IMR-90 (cell line): Measurements from ENCODE around the gene MSI2. TPM values are rescaled to one million over a fixed set of nuclear protein-coding genes. Genes with fewer than 3 reads are reported as not detected.

ENCODE experiments used
- ATAC-seq: fragments of 200-7000 bp; cut with Tn5 transposase; 2 replicates; pipeline ENCODE4 v1.9.1; 2020; ENCODE audit warnings: low read depth, mild to moderate bottlenecking, moderate library complexity
- BruUV-seq: library from RNA; stranded (reverse); fragments of 400-500 nt; replicated peaks from 2 replicates; lab custom pipeline; 2021; lab: Mats Ljungman, UMichigan
- CTCF ChIA-PET: fragments of 300-600 bp; formaldehyde crosslinking; extraction: SDS; loops from one replicate; lab custom pipeline; 2021; ENCODE audit warnings: antibody characterized with exemption; lab: Yijun Ruan, JAX
- POLR2A ChIA-PET: fragments of 300-600 bp; sonication (Branson Sonifier 250); formaldehyde crosslinking; loops from one replicate; lab custom pipeline; 2022; ENCODE audit warnings: antibody characterized with exemption; ENCODE audit not compliant: unreplicated experiment; lab: Charles Lee
- DNase-seq: peaks from one replicate; pipeline ENCODE4 v3.0.0; 2013
- H2AFZ ChIP-seq: replicated peaks from 2 replicates; pipeline ENCODE3; 2013; ENCODE audit warnings: low read length, mild to moderate bottlenecking; ENCODE audit not compliant: poor library complexity
- H2AK5ac ChIP-seq: 2 replicates; pipeline ENCODE4 v1.6.1; 2013; ENCODE audit warnings: low read depth, low read length, inconsistent platforms
- H2AK9ac ChIP-seq: replicated peaks from 2 replicates; pipeline ENCODE3; 2013; ENCODE audit warnings: mild to moderate bottlenecking, low read depth, low read length, moderate library complexity; ENCODE audit not compliant: poor library complexity
- H2BK120ac ChIP-seq: 2 replicates; pipeline ENCODE4 v1.6.1; 2013; ENCODE audit warnings: low read depth, low read length, inconsistent platforms
- H2BK15ac ChIP-seq: 3 replicates; pipeline ENCODE4 v1.6.1; 2013; ENCODE audit warnings: low read depth, low read length, inconsistent platforms
- H2BK20ac ChIP-seq: 2 replicates; pipeline ENCODE4 v1.6.1; 2013; ENCODE audit warnings: low read depth, mild to moderate bottlenecking, inconsistent platforms, low read length, moderate library complexity
- H2BK5ac ChIP-seq: 2 replicates; pipeline ENCODE4 v1.6.1; 2013; ENCODE audit warnings: mild to moderate bottlenecking, low read depth, low read length, inconsistent platforms; ENCODE audit not compliant: poor library complexity, severe bottlenecking
- H3K14ac ChIP-seq: replicated peaks from 2 replicates; pipeline ENCODE4 v1.6.1; 2013; ENCODE audit warnings: low read depth, low read length, inconsistent platforms
- H3K18ac ChIP-seq: 2 replicates; pipeline ENCODE4 v1.6.1; 2013; ENCODE audit warnings: low read depth, low read length, control low read depth
- H3K23ac ChIP-seq: 2 replicates; pipeline ENCODE4 v1.6.1; 2013; ENCODE audit warnings: low read depth, low read length, inconsistent platforms
- H3K27ac ChIP-seq: 2 replicates; pipeline ENCODE4 v1.5.1; 2013; ENCODE audit warnings: mild to moderate bottlenecking, control low read depth, low read length; ENCODE audit not compliant: insufficient read depth
- H3K27me3 ChIP-seq: 2 replicates; pipeline ENCODE4 v1.6.1; 2013; ENCODE audit warnings: low read length; ENCODE audit not compliant: control insufficient read depth, insufficient read depth
- H3K36me3 ChIP-seq: 2 replicates; pipeline ENCODE4 v1.6.1; 2013; ENCODE audit warnings: low read length, mixed read lengths; ENCODE audit not compliant: control insufficient read depth, insufficient read depth
- H3K4ac ChIP-seq: 2 replicates; pipeline ENCODE4 v1.6.1; 2013; ENCODE audit warnings: low read depth, low read length, inconsistent platforms
- H3K4me1 ChIP-seq: 2 replicates; pipeline ENCODE4 v1.6.1; 2013; ENCODE audit warnings: low read length, mixed read lengths; ENCODE audit not compliant: control insufficient read depth, insufficient read depth
- H3K4me2 ChIP-seq: 2 replicates; pipeline ENCODE4 v1.6.1; 2013; ENCODE audit warnings: low read depth, mild to moderate bottlenecking, control low read depth, low read length, moderate library complexity
- H3K4me3 ChIP-seq: 2 replicates; pipeline ENCODE4 v1.5.1; 2013; ENCODE audit warnings: low read depth, mild to moderate bottlenecking, control low read depth, low read length, moderate library complexity; ENCODE audit not compliant: insufficient read depth
- H3K56ac ChIP-seq: 2 replicates; pipeline ENCODE4 v1.6.1; 2013; ENCODE audit warnings: low read length, inconsistent platforms; ENCODE audit not compliant: insufficient read depth; ENCODE audit errors: extremely low read depth
- H3K79me1 ChIP-seq, 2 experiments: 2 replicates each; pipeline ENCODE4 v1.6.1; 2013; ENCODE audit warnings: low read length in 2 of 2, inconsistent platforms in 1 of 2, low read depth in 1 of 2
- H3K9ac ChIP-seq: 2 replicates; pipeline ENCODE4 v1.6.1; 2013; ENCODE audit warnings: low read depth, low read length, control low read depth
- H3K9me1 ChIP-seq: 2 replicates; pipeline ENCODE4 v1.6.1; 2013; ENCODE audit warnings: low read length, inconsistent platforms; ENCODE audit not compliant: insufficient read depth
- H3K9me3 ChIP-seq: 2 replicates; pipeline ENCODE4 v1.6.1; 2013; ENCODE audit warnings: low read length; ENCODE audit not compliant: control insufficient read depth, insufficient read depth
- H4K20me1 ChIP-seq: 2 replicates; pipeline ENCODE4 v1.6.1; 2013; ENCODE audit warnings: low read length, inconsistent platforms; ENCODE audit not compliant: insufficient read depth
- H4K5ac ChIP-seq: 2 replicates; pipeline ENCODE4 v1.6.1; 2013; ENCODE audit warnings: mild to moderate bottlenecking, low read depth, low read length, control low read depth
- H4K8ac ChIP-seq, 2 experiments: 2 replicates each; pipeline ENCODE4 v1.6.1; 2013; ENCODE audit warnings: low read depth in 2 of 2, low read length in 2 of 2, control low read depth in 1 of 2, inconsistent platforms in 1 of 2
- H4K91ac ChIP-seq: 2 replicates; pipeline ENCODE4 v1.6.1; 2013; ENCODE audit warnings: low read depth, low read length, inconsistent platforms; ENCODE audit not compliant: insufficient read depth
- CEBPB ChIP-seq: IDR thresholded peaks from 2 replicates; pipeline ENCODE4 v1.6.1; 2012; ENCODE audit warnings: low read depth, low read length, improper control_type of control experiment
- CHD1 ChIP-seq: IDR thresholded peaks from 2 replicates; pipeline ENCODE4 v1.6.1; 2012; ENCODE audit warnings: low read depth, low read length, improper control_type of control experiment
- FOS ChIP-seq: fragments of 150-350 bp; IDR thresholded peaks from 2 replicates; pipeline ENCODE4 v1.6.1; 2016; ENCODE audit warnings: low read depth, low read length
- NFE2L2 ChIP-seq: fragments of 150-350 bp; IDR thresholded peaks from 2 replicates; pipeline ENCODE4 v1.6.1; 2016; ENCODE audit warnings: low read depth, mild to moderate bottlenecking, low read length
- POLR2A ChIP-seq: IDR thresholded peaks from 2 replicates; pipeline ENCODE4 v1.6.1; 2012; ENCODE audit warnings: mild to moderate bottlenecking, low read depth, low read length
- SMC3 ChIP-seq: fragments of 150-350 bp; IDR thresholded peaks from 2 replicates; pipeline ENCODE4 v1.6.1; 2016; ENCODE audit warnings: low read depth, mild to moderate bottlenecking, antibody characterized with exemption, low read length, moderate library complexity
- USF2 ChIP-seq: fragments of 150-350 bp; IDR thresholded peaks from 2 replicates; pipeline ENCODE4 v1.6.1; 2017; ENCODE audit warnings: mild to moderate bottlenecking, antibody characterized with exemption, low read length, low read depth
- WGBS, 2 experiments: methylation state at CpG; one replicate each; pipeline versions ENCODE4 v1.1.5 to v1.1.7; 2013; ENCODE audit warnings: missing lambda C conversion rate in 2 of 2; ENCODE audit not compliant: insufficient read length in 1 of 2; ENCODE audit errors: extremely low coverage in 2 of 2; 5-methylcytosine and 5-hydroxymethylcytosine counted together
- dilution Hi-C: fragments of 300-500 bp; cut with HindIII; formaldehyde crosslinking; loops from one replicate; pipeline ENCODE4 v1.14.3; 2018; ENCODE audit warnings: low sequenced_read_pairs; ENCODE audit not compliant: unreplicated experiment
- in situ Hi-C: fragments of 300-500 bp; cut with MboI; formaldehyde crosslinking; loops from 3 replicates; pipeline ENCODE4 v1.14.3; 2019; ENCODE audit warnings: low sequenced_read_pairs, inconsistent platforms, mixed read lengths
- intact Hi-C: fragments of 100-400 bp; cut with micrococcal nuclease; formaldehyde crosslinking; loops from 2 replicates; pipeline ENCODE4 v1.10.0; 2022
- polyA plus RNA-seq, 3 experiments: library from polyadenylated mRNA; depleted of rRNA; stranded (reverse); fragments of >200 nt; gene quantifications; 2 replicates each; pipeline ENCODE4 v1.2.3, GENCODE V29; 2012; ENCODE audit warnings: low replicate concordance in 1 of 3
- total RNA-seq: library from RNA; depleted of rRNA; stranded (reverse); fragments of >200 nt; gene quantifications from 2 replicates; pipeline ENCODE4 v1.2.3, GENCODE V29; 2012
- TF ChIP-seq, protein P1 (sequence below): fragments of 150-350 bp; IDR thresholded peaks from 2 replicates; pipeline ENCODE4 v1.6.1; 2016; ENCODE audit warnings: low read depth, mild to moderate bottlenecking, low read length, moderate library complexity, borderline replicate concordance

MSI2 gene
- total and polyA plus RNA-seq, 2 of the 4 experiments (the other 2 are of a cell fraction), result 13.0 to 16.0 TPM

DNA sequence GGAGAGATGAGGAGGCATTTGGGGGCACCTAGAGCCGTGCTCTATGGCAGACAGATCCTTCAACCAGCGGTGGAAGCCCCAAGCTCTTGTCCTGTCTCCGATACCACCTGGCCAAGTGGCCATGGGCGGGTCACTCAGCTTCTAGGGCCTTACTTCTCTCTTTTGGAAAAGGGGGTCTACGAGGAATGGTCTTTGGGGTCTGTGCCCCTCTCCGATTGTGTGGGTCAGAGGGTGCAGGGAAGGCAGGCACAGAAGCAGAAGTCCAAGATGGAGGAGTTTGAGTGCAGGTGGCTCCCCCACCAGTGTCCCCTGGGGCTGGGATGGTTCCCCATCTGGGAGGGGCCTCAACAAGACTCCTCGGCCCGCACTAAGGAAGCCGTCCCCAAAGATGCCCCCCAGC, 372.1 kb downstream of the MSI2 start:
- Histone ChIP-seq H3K9ac (no peak overlapping the region), H3K4me2 (no peak overlapping the region), H3K27me3 (no peaks in the 10 kb centered on the region), H3K23ac (no peak overlapping the region), H2AK9ac (no peak overlapping the region), H4K8ac (no peak overlapping the region), H2AK5ac (no peak overlapping the region), H2AFZ (no peak overlapping the region), H3K56ac (no peak overlapping the region), H4K91ac (no peak overlapping the region), H3K36me3 (peaks cover 3% of the 10 kb centered on the region; the same call in 1 of the 2 replicates), H2BK120ac (no peak overlapping the region), H4K20me1 (no peaks in the 10 kb centered on the region), H3K4me3 (no peak overlapping the region), H3K9me3 (no peaks in the 10 kb centered on the region), H2BK15ac (no peak overlapping the region), H2BK20ac (no peak overlapping the region), H3K4me1 (peaks cover 3% of the 10 kb centered on the region), H2BK5ac (no peak overlapping the region), H3K18ac (no peak overlapping the region), H3K27ac (no peak overlapping the region), H3K4ac (no peak overlapping the region), H3K79me1 (peaks cover 0 to 4% of the 10 kb centered on the region in 2 experiments; a peak in 1 of 4 replicates), H3K14ac (no peak overlapping the region), H3K9me1 (peaks cover 18% of the 10 kb centered on the region; the same call in 1 of the 2 replicates), H4K5ac (no peak overlapping the region)
- ATAC-seq (no peak), DNase-seq (no peak)
- TF ChIP-seq FOS, result no peak
- TF ChIP-seq POLR2A, result no peak
- TF ChIP-seq CHD1, result no peak
- TF ChIP-seq SMC3, result no peak
- no peak for TF ChIP-seq CEBPB
- no peak for TF ChIP-seq USF2
- TF ChIP-seq, protein P1, sequence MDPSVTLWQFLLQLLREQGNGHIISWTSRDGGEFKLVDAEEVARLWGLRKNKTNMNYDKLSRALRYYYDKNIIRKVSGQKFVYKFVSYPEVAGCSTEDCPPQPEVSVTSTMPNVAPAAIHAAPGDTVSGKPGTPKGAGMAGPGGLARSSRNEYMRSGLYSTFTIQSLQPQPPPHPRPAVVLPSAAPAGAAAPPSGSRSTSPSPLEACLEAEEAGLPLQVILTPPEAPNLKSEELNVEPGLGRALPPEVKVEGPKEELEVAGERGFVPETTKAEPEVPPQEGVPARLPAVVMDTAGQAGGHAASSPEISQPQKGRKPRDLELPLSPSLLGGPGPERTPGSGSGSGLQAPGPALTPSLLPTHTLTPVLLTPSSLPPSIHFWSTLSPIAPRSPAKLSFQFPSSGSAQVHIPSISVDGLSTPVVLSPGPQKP, result no peak
- TF ChIP-seq NFE2L2, result no peak
- no TSS peak for BruUV-seq
- intact Hi-C loops (no loop called here), dilution Hi-C loops (no loop called here), in situ Hi-C loops (no loop called here)
- WGBS, 2 experiments, result 100% methylated on average over 1 of the region's 9 CpGs; no CpG with 5 or more reads in 1 of the 2 experiments
- CTCF ChIA-PET, result no interaction called here
- POLR2A ChIA-PET, result no interaction called here
